Measurements from ENCODE around the gene NPAT. TPM values are rescaled to one million over a fixed set of nuclear protein-coding genes. Genes with fewer than 3 reads are reported as not detected.

Gene NPAT
- total and polyA plus RNA-seq, 2 of the 13 experiments (the other 11 are each of a cell fraction or from before 2014, with no cell fraction given), result 4.4 to 11.2 TPM

GRCh38 chr11:108222574-108223347 is at the start of gene NPAT, which contains the start of gene ATM (continued):
- no peak for TF ChIP-seq ZNF503 (CRISPR knock-in tag; IDR thresholded peaks at IDR 0.05)
- TF ChIP-seq MYC (CRISPR knock-in tag; IDR thresholded peaks at IDR 0.05; ENCODE audit: borderline replicate concordance), result peak; percentile 91
- TF ChIP-seq DDIT3 (CRISPR knock-in tag; IDR thresholded peaks at IDR 0.05), result no peak
- no peak for TF ChIP-seq ZBTB39 (CRISPR knock-in tag; IDR thresholded peaks at IDR 0.05)
- TF ChIP-seq CENPT (CRISPR knock-in tag; IDR thresholded peaks at IDR 0.05; ENCODE audit: low read depth), result 0 out of 2 replicates have a peak, but pooled peaks have one; percentile 80
- peak; percentile 82 for TF ChIP-seq ZNF574 (CRISPR knock-in tag; IDR thresholded peaks at IDR 0.05)
- TF ChIP-seq MAZ (IDR thresholded peaks at IDR 0.05; ENCODE audit: borderline replicate concordance, low read depth, low read length), result 0 out of 2 replicates have a peak, but pooled peaks have one; percentile 49
- peak; percentile 84 for TF ChIP-seq MAZ (CRISPR knock-in tag; IDR thresholded peaks at IDR 0.05; ENCODE audit: low read depth)
- no peak for TF ChIP-seq ELF4 (CRISPR knock-in tag; IDR thresholded peaks at IDR 0.05; ENCODE audit: borderline replicate concordance)
- TF ChIP-seq NFRKB (IDR thresholded peaks at IDR 0.05), result no peak
- no peak for TF ChIP-seq MZF1 (CRISPR knock-in tag; IDR thresholded peaks at IDR 0.05; ENCODE audit: borderline replicate concordance)
- TF ChIP-seq SNRNP70 (IDR thresholded peaks at IDR 0.05; ENCODE audit: low read depth, low read length), result no peak
- TF ChIP-seq, protein P1, sequence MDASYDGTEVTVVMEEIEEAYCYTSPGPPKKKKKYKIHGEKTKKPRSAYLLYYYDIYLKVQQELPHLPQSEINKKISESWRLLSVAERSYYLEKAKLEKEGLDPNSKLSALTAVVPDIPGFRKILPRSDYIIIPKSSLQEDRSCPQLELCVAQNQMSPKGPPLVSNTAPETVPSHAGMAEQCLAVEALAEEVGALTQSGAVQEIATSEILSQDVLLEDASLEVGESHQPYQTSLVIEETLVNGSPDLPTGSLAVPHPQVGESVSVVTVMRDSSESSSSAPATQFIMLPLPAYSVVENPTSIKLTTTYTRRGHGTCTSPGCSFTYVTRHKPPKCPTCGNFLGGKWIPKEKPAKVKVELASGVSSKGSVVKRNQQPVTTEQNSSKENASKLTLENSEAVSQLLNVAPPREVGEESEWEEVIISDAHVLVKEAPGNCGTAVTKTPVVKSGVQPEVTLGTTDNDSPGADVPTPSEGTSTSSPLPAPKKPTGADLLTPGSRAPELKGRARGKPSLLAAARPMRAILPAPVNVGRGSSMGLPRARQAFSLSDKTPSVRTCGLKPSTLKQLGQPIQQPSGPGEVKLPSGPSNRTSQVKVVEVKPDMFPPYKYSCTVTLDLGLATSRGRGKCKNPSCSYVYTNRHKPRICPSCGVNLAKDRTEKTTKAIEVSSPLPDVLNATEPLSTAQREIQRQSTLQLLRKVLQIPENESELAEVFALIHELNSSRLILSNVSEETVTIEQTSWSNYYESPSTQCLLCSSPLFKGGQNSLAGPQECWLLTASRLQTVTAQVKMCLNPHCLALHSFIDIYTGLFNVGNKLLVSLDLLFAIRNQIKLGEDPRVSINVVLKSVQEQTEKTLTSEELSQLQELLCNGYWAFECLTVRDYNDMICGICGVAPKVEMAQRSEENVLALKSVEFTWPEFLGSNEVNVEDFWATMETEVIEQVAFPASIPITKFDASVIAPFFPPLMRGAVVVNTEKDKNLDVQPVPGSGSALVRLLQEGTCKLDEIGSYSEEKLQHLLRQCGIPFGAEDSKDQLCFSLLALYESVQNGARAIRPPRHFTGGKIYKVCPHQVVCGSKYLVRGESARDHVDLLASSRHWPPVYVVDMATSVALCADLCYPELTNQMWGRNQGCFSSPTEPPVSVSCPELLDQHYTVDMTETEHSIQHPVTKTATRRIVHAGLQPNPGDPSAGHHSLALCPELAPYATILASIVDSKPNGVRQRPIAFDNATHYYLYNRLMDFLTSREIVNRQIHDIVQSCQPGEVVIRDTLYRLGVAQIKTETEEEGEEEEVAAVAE (CRISPR knock-in tag; IDR thresholded peaks at IDR 0.05; ENCODE audit: borderline replicate concordance), result peak; percentile 55; the same call in 1 of the 2 replicates
- TF ChIP-seq, protein P2, sequence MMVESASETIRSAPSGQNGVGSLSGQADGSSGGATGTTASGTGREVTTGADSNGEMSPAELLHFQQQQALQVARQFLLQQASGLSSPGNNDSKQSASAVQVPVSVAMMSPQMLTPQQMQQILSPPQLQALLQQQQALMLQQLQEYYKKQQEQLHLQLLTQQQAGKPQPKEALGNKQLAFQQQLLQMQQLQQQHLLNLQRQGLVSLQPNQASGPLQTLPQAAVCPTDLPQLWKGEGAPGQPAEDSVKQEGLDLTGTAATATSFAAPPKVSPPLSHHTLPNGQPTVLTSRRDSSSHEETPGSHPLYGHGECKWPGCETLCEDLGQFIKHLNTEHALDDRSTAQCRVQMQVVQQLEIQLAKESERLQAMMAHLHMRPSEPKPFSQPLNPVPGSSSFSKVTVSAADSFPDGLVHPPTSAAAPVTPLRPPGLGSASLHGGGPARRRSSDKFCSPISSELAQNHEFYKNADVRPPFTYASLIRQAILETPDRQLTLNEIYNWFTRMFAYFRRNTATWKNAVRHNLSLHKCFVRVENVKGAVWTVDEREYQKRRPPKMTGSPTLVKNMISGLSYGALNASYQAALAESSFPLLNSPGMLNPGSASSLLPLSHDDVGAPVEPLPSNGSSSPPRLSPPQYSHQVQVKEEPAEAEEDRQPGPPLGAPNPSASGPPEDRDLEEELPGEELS (CRISPR knock-in tag; IDR thresholded peaks at IDR 0.05), result peak; percentile 20; the same call in 1 of the 2 replicates

Data from HepG2 (cell line).